Measurements from ENCODE around the gene DUSP6. TPM values are rescaled to one million over a fixed set of nuclear protein-coding genes. Genes with fewer than 3 reads are reported as not detected.

DUSP6 gene
- total and polyA plus RNA-seq, 2 of the 13 experiments (the other 11 are each of a cell fraction or from before 2014, with no cell fraction given): 40.9 to 161 TPM

- no peak for TF ChIP-seq ZKSCAN5 (CRISPR knock-in tag; IDR thresholded peaks at IDR 0.05)
- no peak for TF ChIP-seq ATAD3A (CRISPR knock-in tag; IDR thresholded peaks at IDR 0.05)
- TF ChIP-seq ZNF607 (CRISPR knock-in tag; IDR thresholded peaks at IDR 0.05; ENCODE audit: borderline replicate concordance): no peak
- TF ChIP-seq, protein P1, sequence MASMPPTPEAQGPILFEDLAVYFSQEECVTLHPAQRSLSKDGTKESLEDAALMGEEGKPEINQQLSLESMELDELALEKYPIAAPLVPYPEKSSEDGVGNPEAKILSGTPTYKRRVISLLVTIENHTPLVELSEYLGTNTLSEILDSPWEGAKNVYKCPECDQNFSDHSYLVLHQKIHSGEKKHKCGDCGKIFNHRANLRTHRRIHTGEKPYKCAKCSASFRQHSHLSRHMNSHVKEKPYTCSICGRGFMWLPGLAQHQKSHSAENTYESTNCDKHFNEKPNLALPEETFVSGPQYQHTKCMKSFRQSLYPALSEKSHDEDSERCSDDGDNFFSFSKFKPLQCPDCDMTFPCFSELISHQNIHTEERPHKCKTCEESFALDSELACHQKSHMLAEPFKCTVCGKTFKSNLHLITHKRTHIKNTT (CRISPR knock-in tag; IDR thresholded peaks at IDR 0.05): no peak
- no peak for TF ChIP-seq PRDM15 (CRISPR knock-in tag; IDR thresholded peaks at IDR 0.05)
- no peak for TF ChIP-seq ZNF230 (CRISPR knock-in tag; IDR thresholded peaks at IDR 0.05)
- TF ChIP-seq, protein P2, sequence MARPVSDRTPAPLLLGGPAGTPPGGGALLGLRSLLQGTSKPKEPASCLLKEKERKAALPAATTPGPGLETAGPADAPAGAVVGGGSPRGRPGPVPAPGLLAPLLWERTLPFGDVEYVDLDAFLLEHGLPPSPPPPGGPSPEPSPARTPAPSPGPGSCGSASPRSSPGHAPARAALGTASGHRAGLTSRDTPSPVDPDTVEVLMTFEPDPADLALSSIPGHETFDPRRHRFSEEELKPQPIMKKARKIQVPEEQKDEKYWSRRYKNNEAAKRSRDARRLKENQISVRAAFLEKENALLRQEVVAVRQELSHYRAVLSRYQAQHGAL (CRISPR knock-in tag; IDR thresholded peaks at IDR 0.05; ENCODE audit: not compliant biosample characterization): no peak
- no peak for TF ChIP-seq ZNF543 (CRISPR knock-in tag; IDR thresholded peaks at IDR 0.05)
- no peak for TF ChIP-seq CENPX (CRISPR knock-in tag; IDR thresholded peaks at IDR 0.05)
- TF ChIP-seq TERF1 (CRISPR knock-in tag; IDR thresholded peaks at IDR 0.05): no peak
- TF ChIP-seq, protein P3, sequence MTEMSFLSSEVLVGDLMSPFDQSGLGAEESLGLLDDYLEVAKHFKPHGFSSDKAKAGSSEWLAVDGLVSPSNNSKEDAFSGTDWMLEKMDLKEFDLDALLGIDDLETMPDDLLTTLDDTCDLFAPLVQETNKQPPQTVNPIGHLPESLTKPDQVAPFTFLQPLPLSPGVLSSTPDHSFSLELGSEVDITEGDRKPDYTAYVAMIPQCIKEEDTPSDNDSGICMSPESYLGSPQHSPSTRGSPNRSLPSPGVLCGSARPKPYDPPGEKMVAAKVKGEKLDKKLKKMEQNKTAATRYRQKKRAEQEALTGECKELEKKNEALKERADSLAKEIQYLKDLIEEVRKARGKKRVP (CRISPR knock-in tag; IDR thresholded peaks at IDR 0.05): no peak
- TF ChIP-seq MTA3 (CRISPR knock-in tag; IDR thresholded peaks at IDR 0.05): no peak
- TF ChIP-seq ARHGAP35 (CRISPR knock-in tag; IDR thresholded peaks at IDR 0.05; ENCODE audit: borderline replicate concordance): no peak
- no peak for TF ChIP-seq ZNF776 (CRISPR knock-in tag; IDR thresholded peaks at IDR 0.05)
- TF ChIP-seq ZNF598 (CRISPR knock-in tag; IDR thresholded peaks at IDR 0.05; ENCODE audit: borderline replicate concordance): no peak
- no peak for TF ChIP-seq ZNF75D (CRISPR knock-in tag; IDR thresholded peaks at IDR 0.05; ENCODE audit: borderline replicate concordance)
- TF ChIP-seq ZNF691 (CRISPR knock-in tag; IDR thresholded peaks at IDR 0.05; ENCODE audit: borderline replicate concordance, low read depth): no peak
- TF ChIP-seq, protein P4, sequence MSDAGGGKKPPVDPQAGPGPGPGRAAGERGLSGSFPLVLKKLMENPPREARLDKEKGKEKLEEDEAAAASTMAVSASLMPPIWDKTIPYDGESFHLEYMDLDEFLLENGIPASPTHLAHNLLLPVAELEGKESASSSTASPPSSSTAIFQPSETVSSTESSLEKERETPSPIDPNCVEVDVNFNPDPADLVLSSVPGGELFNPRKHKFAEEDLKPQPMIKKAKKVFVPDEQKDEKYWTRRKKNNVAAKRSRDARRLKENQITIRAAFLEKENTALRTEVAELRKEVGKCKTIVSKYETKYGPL (CRISPR knock-in tag; IDR thresholded peaks at IDR 0.05): no peak
- TF ChIP-seq NFE2L2 (IDR thresholded peaks at IDR 0.05; ENCODE audit: low read length): no peak
- TF ChIP-seq ZBTB38 (CRISPR knock-in tag; IDR thresholded peaks at IDR 0.05): peak; percentile 75
These were observed 33.8 kb upstream of the DUSP6 start (continued) for GRCh38 chr12:89386138-89386537.
